Fibroblast of peridontal ligament (primary cell): ENCODE results near the gene ABLIM1.
A peak's percentile ranks its signal among the peaks of the same experiment; 100 is the strongest.

Experiments used
- DNase-seq: peaks from one replicate; pipeline ENCODE4 v3.0.0-alpha.2; 2010; ENCODE audit errors: extremely low read depth

ABLIM1 gene

DNA sequence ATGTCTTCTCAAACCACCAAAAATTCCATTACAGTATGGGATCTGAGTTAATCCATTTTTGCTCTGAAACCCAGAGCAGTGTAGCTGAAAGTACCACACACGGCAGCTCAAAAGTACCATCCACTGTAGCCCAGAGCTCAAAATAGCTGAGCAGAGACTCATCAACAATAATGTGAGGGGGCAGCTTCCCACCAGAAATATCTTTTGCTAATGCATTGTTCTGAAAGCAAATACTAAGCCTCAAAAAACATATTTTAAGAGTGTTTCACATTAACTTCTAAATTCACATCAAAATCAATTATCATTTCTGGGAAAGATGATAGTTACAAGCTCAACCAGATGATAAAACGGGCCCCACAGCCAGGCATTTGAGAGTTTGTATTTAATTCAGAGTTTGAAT is 73.7 kb downstream of the ABLIM1 start:
- DNase-seq = no peak

DNA sequence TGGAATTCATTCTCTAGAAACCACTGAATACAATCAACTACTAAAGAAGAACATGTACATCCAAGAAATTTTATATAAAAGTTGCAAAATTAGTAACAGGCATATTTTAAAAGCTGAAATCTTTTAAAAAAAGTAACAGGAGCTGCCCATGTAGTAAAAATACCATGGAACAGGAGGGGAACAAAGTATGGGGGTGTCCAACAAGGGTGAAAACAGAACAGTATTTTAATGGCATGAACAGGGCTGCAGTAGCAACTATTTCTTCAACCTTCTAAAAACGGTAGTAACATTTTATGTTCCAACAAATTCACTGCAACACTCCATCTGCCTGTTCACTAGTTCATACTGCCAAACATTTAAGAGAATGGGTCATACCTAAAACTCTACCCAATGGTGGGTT is 77.0 kb downstream of the ABLIM1 start:
- no peak for DNase-seq

DNA sequence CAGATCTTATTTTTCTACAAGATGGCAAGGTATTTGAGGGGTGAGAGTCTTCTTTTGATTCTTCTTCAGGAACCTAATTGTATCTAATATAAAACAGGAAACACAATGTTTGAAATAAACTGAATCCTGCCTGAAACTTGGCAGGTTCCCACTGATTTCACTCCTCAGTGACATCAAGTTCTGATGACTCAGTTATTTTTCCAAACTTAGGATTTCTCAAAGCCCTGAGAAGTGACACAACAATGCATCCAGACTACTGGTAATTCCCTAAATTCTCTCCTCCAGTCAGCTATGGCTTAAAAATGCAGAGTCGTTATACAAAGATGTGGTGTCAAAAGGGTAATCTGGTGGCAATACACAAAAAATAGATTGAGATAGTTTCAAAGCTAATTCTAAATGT is 80.9 kb downstream of the ABLIM1 start:
- peak; percentile 61 for DNase-seq

DNA sequence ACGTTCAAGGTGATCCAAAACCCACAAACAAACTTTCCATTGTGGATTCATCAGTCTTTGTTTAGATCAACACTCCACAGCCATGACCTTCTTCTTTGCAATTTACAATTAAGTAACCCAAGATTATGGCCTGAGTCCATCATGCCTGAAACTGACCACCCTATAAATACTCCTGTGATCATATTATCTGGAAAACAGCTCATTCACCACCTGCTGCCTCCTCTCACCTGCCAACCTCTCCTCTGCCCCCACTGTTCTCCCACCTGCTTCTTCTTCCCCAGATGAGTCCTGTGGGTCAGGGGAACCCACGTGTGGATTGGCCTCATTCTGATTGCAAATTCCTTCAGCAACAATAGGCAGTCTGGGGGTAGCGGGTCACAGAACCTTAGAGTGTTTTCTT is 81.4 kb downstream of the ABLIM1 start:
- no peak for DNase-seq

DNA sequence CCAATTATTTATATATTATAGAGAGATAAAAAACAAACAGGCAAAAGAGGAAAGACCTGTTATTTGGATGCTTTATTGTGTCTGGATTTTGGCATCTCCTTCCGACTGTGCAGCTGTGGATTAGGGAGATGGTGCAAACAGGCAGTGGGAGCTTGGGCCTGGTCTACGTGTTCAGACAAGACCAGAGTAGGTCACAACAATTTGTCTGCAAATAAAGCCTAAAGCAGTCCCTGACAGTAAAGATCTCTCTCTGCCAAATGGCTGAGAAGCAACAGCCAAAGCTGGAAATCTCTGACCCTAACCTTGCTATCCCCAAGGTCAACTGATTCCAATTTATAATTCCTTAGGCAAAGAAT is 82.0 kb downstream of the ABLIM1 start:
- no peak for DNase-seq

DNA sequence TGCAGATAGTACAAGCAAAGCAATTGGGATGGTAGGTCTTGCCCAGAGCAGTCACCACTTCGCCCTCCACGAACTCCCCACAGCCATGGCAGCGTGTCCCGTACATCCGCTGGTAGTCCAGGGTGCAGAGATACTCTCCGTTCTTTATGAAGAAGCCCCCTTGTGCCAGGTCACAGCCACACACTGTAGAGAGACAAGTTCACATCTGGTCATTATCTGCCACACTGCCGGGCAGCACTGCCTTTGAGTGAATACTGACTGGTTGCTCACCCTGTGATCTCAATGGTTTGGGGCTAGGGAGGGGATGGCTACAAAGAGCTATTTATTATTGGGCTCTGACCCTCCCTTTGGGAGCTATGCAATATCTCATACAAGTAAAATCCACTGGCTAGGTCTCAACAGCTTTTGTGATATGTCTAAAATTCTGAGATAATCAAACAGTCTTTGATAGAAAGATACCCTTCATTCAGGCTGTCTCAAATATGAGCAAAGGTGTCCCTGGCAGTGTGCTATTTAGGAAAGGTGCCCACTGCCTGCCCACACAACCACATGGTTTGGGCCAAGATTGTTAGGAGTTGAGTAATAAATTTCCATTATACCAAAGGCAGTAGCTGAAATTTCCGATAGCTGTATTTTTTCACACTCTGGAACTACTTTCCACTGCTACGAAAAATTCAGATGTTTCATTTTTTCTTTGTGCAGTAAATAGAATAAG is 82.5 kb downstream of the ABLIM1 start:
- no peak for DNase-seq

DNA sequence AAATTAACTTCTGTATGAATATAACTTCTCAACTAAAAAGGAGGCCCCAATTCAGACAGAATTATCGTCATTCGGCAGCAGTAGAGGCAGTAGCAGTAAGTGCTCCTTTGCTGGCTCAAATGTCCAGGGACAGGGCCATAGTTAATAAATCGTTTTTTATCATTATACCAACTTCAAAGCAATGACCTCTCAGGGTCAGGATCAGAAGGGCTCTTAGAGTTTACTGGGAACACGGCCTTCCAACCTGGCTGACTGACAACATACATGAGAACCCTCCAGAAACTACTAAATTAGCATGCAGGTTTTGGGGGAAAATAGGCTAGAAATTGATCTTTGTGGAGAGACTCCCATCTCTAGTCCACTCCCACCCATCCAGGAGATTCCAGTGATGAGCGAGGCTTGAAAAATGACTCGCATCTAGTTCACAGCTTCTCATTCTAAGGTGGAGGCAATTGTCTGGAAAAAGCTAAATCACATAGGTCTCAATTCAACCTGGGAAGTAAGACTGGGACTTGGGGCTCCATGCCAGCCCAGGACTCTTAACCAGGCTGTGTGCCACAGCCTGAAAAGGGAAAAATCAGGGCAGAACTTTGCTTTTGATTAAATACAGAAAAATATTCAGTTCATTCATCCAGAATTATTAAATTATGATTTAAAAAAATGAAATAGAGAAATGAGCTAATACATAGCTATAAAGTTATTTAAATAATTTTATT is 84.6 kb downstream of the ABLIM1 start:
- DNase-seq = no peak

DNA sequence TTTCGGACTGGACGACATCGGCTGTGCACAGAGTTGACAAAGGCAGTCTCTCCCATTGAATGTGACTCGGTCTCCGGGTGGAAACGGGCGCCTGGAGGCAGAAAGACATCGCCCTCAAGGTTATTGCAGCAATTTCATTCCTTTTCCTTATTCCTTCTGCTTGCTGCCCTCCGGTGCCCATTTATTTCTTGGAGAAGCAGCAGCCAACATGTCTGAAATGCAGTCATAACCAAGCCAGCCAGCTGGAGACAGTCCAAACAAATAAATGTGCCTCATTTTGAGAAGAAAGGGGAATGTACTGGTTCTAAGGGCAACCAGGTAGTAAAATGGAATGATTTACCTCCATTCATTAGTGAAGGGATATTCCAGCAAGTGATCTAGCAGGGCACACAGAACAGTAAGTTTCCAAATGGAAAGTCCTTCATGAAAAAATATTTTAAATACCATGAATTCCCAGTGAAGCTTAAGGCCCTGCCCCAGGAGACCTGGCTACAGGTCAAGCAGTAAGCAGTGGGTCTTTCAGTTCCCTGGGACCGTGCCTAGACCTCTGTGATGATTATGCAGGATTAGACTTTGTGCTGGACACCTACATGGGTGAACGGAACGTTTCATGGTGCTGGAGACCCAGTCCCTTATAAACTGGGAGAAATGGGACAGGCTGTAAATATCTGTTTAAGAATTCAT is 86.6 kb downstream of the ABLIM1 start:
- no peak for DNase-seq

DNA sequence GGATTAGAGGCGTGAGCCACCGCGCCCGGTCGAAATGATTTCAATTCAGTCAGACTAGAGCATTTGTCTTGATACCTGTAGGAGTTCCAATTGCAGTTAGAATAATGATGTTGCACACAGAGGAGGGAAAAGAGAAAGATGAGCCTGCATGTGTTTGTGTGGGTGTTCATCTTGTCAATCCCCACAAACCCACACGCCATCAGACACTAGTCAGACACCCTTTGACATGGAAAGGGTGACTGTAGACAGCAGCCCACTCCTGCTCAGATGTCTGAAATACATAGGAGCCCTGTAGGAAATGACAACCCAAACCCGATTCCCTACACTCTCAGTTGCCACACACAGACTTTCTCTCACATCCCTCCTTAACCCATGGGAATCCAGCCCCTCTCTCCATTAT is 92.0 kb downstream of the ABLIM1 start:
- no peak for DNase-seq

DNA sequence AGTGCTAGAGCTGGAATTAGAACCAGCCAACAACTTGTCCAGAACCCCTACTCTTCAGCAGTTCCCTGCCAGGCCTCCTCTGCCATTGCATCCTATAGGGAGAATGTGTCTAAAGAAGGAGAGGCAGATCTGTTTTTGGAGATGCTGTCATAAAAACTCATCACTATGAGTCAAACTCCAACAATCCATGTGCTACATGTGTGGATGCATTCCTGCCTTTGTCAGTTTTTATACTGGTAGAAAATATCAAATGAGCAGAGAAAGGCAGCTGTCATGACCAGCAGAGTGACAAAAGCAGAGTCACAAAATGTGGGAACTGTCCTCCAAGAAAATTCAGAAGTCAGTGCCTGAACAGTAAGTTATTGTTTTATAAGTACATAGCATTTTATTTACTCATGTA is 93.0 kb downstream of the ABLIM1 start:
- no peak for DNase-seq

DNA sequence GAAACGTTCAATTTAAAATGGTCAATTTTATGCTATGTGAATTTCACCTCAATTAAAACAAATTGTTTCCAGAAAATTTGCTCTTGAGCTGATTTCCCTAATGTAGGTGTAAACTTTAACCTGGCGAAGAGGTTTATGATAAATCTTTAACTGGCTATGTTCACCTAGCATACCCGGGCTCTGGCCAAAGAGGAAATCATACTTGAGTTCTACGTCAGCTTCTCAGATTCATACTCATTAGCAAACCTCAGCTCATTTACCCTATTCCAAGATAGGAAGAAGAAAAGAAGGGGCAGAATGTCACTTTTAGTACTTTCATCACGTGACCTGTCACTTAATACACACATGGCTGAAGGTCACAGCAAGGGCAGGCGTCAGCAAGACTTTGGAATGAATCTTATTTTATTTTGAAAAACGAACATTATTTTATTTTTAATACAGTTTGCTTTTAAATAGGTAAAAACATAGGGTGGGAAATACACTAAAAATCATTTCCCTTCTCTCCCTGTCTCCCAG is 97.0 kb downstream of the ABLIM1 start:
- DNase-seq = no peak

DNA sequence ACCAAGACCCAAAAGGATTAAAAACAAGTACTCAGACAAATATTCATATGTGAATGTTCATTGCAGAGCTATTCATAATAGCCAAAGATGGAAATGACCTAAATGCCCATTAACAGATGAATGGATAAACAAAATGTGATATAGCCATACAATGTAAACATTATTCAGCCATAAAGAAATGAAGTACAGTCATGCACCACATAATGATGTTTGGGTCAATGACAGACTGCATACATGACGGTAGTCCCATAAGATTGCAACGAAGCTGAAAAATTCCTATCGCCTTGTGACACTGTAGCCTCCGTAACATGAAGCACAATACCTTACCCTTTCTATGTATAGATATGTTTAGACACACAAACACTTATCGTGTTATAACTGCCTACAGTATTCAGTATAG is 97.9 kb downstream of the ABLIM1 start:
- DNase-seq = no peak

DNA sequence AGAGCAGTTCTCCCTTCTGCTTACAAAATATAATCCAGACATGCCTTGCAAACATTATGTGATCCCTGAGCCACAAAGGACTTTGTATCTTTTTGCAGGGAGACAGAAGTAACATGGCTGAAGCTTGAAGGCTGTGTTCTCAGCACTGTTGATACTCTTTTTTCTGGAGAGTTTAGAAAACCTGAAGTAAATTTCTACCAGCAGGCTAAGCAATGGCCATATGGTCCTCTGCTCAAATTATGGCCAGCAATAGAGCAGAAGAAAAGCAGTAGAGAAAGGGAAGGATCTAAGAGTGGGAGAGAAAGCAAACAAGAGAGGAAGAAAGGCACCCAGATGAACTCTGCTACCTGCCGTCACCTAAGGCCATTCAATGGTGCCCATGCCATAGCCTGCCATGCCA is 98.4 kb downstream of the ABLIM1 start:
- DNase-seq = no peak

DNA sequence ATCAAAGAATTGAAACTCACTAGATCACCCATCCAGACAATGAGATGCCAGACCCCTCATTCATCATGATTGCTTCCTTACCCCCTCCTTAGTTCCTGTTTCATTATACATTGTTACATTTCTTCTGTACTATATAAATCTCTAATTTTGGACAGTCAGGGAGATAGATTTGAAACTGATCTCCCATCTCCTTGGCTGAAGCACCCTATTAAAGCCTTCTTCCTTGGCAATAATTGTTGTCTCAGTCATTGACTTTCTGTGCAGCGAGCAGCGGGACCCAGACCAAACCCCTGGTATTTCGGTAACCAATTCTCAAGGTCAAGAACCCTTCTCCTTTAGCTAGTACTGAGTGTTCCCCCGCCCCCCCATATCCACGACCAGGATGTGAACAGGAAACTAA is 100.2 kb downstream of the ABLIM1 start:
- DNase-seq = no peak

DNA sequence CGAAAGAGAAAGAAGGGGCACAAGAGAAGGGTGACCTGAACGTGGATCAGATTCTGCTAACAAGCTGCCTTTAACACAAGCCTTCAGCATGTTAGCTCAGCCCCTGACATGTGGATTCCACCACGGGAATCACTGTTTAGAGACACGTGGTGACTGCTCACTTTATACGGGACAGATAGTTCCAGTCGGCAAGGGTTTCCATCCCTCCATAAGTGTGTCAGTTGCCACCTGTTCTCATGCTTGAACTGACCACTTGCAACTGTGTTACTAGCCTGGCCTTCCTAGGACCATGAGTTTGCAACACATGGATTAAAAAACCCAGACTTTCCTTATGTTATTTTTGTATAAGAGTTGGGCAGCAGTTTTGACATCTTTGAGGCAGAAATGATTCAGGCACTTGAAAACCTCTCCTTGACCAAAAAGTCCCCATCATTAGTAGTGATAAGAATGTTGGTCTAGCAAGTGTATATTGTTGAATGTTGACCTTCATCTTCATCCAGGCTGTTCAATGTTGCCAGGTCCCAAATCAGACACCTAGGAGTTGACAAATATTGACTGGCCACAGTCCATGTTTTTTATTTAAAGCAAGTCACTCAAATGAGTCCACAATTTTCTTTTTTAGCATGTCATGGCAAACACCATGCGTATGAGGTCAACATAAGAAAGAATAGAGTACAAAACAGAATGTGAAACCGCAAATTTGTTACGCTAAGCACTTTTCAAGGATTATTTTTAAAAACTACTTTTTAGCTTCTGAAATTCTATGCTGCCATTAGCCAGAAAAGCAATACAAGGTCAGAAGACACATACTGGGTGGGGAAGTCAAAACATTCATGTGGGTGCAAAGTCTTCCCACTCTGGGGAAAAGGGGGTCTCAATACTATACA is 101.6 kb downstream of the ABLIM1 start:
- DNase-seq = no peak

DNA sequence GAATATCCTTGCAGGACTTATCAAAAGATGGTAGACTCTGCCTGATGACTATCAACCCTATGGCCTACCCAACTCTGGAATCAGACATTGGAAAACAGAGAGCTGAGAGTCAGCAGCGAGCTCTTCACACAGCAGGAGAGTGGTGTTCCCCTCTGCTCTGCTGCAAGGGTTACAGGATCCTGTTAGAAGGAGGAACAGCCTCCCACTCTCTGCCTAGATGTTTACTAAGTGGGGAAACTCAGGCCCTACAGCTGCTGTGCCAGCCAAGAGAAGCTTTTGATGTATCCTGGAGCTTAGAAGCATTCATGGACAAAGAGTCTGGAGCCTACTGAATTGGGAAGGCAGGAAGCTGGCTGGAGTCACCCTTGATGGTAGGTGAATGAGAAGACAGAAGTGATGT is 104.6 kb downstream of the ABLIM1 start:
- DNase-seq = no peak

DNA sequence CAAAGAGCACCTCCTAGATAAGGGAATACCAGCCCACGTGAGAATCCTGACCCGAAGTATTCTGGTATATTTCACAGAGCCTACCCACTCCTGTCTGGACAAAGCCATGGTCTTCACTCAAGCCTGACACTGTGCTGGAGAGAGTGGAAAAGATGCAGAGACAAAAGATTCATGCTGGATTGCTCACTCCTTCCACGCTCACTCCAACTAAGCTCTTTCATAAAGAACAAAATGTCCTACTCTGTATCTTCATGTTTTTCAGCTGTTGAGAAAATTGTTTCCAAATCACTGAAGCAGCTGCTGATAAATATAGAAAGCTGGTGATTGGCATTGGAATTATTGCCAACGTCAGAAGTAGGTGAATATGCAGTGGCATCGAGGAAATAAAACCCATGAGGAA is 106.0 kb downstream of the ABLIM1 start:
- DNase-seq = no peak

DNA sequence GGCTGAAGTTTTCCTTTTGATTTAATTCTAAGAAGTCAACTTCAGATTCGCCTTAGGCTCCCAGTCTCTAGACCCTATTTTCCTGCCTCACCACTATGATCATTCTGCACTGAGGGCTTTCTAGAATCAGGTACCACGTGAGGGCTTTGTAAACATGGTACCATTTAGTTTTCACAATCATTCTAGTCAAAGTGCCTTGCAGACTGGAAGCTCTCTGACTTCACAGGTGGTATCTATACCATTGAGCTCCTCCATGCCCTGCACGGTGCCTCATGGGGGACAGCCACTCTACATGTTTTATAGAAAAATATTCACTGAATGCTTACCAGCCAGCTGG is 106.5 kb downstream of the ABLIM1 start:
- no peak for DNase-seq

DNA sequence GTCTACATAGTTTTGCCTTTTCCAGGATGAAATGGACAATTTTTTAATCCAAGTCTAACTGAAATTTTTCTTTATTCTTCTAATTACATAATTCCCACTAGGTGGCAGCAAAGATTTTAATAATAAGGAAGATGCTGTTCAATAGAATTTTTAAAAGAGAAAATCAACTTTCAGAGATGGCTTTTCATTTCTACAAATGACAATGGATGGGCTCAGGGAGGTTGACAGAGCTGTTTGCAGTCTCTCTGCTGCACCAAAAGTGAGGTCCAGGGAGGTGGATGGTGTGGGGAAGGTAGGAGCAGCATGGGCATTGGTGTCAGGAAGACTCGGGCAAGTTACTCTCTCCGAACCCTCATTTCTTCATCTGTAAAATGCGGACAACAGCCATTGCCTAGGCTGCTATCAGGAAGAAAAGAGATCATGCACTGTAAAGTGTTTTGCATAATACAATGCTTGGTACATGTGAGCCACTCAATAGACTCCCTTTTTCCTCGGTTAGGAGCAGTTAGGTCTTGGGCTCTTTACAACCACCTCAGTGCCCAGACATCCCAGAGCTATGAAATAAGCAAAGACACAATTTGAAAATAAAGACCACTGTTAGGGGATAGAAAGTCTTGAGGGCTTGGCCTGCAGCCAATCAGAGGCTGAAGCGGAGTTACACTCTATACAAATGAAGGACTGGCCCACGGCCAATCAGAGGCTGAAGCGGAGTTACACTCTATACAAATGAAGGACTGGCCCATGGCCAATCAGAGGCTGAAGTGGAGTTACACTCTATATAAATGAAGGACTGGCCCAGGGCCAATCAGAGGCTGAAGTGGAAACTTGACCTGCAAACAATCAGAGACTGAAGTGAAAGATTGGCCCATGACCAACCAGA is 107.1 kb downstream of the ABLIM1 start:
- peak; percentile 68 for DNase-seq

DNA sequence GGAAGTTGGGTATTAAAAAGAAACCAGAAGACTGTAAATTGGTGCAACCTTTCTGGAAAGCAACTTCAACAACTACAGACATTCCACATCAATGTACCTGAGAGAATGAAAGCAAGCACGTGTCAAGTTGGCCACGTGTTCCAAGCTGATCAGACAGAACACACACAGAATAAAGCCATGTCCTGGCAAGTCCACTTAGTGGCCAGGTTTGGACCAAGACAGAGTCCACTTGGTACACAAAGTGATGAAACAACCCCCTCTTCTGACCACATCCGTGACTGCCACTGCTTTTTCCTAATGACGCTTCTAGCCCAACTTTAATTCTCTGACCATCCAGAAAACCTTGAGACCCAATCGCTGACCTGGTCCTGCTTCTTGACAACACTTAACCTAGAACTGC is 109.4 kb downstream of the ABLIM1 start:
- peak; percentile 31 for DNase-seq

DNA sequence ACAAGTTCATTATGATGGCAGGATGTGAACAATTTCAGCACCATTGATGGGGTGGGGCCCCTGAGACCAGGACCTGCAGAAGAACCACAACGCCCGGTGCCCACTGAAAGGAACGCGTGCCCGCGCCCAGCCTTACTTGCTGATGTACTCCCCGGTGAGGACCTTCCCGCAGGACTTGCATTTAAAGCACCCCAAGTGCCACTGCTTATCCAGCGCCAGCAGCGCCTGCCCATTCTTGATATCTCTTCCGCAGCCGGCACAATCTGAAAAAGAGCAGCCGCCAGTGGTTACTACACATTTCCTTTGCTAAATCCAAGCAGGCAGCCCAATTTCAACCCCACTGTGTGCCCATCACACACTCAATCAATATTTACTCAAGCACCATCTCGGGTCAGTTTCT is 110.6 kb downstream of the ABLIM1 start:
- no peak for DNase-seq
